Raji (cell line): Measurements from ENCODE around the gene ALKAL2.

ENCODE experiments used
- POLR2A ChIP-seq: IDR thresholded peaks from 2 replicates; pipeline ENCODE4 v1.6.1; 2011; ENCODE audit warnings: low read depth, low read length, control low read depth; ENCODE audit not compliant: insufficient read depth

Gene ALKAL2, protein sequence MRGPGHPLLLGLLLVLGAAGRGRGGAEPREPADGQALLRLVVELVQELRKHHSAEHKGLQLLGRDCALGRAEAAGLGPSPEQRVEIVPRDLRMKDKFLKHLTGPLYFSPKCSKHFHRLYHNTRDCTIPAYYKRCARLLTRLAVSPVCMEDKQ

DNA sequence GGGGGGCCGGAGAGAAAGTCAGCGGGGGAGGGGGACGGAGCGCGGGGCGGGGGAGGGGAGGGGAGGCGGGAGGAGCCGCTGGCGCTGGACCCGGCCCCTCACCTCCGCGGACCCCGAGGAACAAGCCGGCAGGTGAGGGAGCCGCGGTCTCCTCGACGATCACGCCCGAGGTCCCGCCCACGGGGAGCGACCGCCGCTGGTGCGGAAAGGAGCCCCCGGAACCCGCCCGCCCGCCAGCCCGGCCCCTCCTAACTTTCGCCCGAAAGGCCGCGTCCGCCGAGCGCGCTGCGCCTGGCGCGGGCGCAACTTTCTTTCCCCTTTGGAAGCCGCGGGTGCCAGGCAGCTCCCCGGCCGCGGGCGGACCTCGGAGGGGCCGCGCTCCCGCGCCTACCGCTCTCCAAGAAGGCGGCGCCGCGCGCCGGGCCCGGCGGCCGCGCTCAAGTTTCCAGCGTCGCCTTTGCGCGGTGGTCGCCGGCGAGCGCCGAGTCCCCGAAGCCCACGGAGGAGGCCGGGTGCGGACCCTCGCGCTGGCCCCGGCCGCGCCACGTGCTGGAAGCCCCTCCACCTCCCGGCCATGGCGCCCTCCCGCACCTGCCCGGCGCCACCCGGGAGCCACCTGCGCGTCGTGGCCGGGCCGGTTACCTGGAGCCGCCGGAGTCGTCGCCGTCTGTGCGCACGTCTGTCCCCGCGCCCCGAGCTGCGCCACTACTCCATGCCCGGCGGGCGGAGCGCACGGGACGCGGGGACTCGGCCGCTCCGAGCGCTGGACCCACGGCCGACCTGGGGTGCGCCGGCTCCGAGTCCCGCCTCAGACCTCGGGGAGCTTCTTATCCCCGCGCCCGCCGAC lies at the start of gene ALKAL2:
Gene ALKAL2, minus strand, starts transcription at position 181 of the 847 bp plus-strand sequence. CDS start 256 bp downstream, outside the sequence.
- no peak for TF ChIP-seq POLR2A

DNA sequence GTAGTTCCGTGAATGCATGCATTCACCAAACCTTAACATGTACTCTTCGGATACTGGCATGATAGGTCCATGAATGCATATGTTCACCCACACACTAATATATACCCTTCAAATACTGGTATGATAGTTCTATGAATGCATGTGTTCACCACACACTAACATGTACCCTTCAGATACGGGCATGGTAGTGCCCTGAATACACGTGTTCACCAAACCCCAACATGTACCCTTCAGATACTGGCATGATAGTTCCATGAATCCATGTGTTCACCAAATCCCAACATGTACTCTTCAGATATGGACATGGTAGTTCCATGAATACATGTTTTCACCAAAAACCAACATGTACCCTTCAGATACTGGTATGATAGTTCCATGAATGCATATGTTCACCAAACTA lies 48.5 kb upstream of the ALKAL2 start:
- no peak for TF ChIP-seq POLR2A

DNA sequence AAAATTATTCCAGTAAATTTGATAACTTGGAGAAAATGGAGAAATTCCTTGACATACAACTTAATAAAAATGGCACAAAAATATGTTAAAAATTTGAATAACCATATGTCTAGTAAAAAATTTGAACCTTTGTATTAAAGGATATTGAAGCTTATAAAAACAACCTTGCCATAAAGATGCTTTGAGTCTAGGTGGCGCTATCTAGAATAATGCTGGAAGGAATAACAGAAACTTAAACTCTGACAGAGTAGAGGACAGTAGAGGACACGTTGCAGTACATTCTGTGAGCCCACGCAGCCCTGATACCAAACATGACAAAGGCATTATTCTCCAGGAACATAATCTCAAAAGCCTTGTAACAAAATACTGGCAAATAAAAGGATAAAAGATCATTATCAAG lies 44.7 kb upstream of the ALKAL2 start:
- no peak for TF ChIP-seq POLR2A

DNA sequence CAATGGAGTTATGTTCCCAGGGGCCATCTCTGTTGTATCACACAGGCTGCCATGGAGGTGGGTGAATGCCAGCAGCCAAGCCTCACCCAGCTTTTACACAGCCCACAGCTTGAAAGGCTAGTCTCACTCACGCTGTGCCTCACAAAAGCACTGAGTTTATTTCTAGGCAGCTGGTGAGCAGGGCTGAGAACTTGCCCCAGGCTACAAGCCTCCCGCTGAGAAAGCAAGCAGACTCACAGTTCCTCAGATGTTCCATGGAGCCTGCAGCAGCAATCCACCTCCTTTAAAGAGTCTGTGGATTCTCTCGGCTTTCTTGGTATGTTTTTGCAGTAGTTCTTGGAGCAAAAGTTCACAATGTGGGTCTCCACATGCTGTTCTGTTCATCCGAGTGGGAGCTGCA lies 40.9 kb upstream of the ALKAL2 start:
- TF ChIP-seq POLR2A, result no peak

DNA sequence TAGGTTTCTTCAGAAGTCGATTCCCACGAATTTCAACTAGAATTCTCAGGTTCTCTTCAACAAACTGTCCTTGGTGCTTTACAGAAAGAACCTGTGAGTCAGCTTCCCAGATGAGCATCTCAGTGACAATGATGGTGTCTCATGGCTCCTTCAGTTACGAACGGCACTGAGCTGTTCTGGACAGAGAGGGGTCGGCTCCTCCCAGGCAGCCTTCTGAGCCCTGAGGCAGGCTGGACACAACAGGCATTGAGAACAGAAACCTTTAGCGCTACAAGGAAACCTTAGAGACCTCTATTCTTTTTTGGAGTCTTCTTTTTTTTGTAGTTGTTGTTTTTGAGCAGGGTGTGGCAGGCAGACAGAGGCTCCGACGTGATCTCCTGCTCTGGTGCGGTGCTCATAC lies 35.1 kb upstream of the ALKAL2 start:
- TF ChIP-seq POLR2A, result no peak

DNA sequence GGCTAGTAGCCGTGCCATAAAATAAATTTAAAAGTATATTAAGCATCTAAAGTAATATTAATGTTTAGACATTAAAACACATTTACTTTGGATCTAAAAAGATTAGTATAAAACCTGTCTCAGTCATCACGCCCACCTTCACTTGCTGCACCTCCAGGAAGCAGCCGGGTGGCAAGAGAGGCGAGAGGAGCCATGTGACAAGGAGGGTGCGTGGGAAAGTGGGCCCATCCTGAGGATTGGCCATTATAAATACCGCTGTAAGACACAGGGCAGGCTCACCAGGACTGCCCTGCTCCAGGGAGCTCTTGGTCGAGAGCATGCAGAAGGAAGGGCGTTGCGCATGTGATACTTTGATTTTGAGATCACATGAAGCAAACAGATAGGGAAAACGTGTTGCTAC lies 34.4 kb upstream of the ALKAL2 start:
- no peak for TF ChIP-seq POLR2A

DNA sequence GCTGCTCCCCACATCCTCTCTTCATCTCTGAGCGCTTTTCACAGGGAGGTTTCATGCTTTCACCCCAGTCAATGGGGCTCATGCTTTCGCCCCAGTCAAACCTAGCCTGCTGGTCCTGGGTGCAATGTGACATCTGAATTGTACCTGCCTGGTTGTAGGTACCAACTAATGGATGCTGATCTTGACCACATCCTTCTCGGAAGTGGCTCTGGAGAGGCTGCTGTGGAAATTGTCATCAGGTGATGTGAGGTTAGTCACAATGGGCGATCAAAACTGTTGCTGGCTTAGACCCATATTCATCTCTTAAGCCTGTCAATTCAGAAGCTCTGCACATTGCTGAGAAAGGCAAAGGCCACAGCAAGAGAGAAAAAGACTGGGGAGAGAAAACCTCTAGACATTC lies 32.7 kb upstream of the ALKAL2 start:
- no peak for TF ChIP-seq POLR2A

DNA sequence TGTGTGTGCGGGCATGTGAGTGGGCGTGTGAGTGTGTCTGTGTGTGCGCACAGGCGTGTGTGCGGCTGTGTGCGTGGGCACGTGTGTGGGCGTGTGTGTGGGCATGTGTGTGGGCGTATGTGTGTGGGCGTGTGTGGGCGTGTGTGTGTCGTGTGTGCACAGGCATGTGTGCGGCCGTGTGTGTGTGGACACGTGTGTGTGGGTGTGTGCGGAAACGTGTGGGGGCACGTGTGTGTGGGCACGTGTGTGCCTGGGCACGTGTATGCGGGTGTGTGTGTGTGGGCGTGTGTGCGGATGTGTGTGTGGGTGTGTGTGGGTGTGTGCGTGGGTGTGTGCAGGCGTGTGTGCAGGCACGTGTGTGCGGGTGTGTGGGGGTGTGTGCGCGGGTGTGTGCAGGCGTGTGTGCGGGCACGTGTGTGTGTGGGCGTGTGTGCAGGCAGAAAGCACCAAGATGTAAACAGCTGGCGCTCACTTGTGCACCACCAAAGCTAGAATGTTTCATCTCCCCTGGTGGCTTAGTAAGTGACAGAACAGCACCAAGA lies 31.2 kb upstream of the ALKAL2 start:
- no peak for TF ChIP-seq POLR2A

DNA sequence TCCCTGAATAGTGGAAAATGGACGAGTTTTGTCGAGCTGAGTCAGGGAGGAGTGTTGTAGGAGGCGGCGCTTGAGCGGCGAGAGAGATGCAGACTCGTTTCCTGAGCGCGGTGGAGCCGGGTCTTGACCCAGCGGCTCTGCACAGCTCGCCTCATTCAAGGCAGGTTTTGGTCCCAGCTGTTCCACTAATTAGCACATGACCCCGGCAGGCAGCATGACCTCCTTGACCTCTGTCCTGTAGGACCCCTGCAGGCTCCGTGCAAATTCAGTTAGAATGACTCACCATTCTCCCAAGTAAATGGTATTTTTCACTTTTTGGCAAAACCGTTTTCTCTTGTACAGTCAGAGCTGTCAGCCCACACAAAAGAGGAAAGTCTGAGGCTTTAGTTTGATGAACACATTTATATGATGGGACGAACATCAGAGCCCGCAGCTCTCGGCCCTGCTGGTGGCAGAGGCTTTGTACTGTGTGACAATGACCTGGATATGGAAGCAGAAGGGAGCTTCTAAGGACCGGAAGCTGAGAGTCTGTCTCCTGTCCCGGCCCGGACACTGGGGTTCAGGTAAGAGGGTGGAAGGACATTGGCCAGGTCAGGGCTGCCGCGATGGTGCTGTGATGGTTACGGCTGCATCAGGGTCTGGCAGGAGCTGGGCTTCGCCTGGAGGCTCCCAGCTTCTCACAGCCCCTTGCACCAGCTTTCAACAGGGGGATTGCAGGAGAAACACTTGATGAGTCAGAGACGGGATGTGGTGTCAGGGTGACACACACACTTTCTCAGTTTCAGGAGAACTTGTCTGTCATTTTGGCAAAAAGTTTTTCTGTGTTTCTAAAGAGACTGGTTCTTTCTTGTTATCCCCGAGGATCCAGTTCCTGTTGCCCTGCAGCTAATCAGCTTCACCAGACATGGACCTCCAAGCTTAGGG lies 29.9 kb upstream of the ALKAL2 start:
- no peak for TF ChIP-seq POLR2A

DNA sequence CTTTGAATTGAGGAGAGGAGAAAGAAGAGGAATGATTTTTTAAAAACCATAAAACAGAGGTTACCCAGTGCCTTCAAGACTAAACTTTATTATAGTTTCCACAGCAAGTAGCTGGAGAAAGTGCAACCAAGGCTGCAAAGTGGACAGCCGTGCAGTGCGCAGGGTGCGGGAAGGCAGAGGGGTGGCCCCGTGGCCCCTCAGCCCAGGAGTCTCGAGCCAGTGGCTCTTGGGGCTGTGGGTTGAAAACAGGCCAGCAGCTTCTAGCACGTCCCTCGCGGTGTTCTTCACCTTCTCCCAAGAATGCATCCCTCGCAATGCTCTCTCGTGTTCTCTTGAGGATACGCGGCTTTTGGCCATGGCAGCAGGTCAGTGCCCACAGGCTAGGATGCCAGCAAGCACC lies 28.5 kb upstream of the ALKAL2 start:
- no peak for TF ChIP-seq POLR2A

DNA sequence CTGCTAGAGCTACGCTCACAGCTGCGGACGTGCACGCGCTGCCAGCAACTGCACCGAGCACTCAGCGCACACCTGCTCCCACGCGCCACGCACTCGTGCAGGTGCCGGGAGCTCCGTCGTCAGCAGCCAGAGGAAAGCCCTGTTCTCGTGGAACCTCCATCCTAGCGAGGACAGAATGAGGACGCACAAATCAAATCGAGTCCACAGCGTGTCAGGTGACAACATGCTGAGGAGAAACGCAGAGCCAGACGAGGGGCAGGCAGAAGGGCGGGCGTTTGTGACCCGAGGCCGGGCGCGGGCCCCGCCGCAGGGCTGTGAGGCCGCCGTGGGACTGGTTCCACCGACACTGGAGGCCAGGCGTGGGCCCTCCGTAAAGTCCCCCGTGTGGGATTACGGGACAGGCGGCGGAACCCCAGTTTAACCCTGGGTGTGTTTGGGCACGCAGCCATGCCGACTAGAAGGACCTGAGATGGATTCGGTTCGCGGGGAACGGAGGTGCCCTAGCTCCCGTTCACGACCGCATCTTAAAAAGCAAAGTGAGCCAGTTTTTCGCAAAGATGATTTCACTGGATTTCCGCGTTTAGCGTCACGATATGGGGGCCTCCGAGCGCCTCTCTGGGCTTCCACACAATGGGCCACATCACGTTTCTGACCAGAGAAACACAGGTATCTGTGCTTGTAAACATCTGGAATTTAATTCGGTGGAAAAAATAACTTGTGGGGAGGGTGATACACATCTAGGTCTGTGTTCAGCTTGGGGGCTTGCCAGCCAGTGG lies 26.9 kb upstream of the ALKAL2 start:
- no peak for TF ChIP-seq POLR2A

DNA sequence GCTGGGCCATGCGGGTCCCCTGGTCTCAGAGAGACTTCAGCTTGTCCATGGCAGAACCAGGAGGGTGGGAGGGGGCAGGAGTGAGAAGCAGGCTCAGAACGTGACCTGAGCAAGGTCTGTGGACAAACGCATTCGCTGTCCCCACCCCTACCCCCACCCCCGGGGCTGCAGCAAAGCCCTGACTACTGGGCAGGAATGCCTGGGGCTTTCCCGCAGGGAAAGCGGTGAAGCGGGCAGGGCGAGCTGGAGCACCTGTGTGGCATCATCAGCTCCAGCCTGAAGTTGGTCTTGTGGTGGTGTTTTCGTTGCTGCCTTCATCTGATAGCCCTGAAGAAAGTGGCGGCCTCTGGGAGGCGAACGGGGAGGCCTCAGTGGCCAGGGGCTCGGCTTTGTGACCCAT lies 26.1 kb upstream of the ALKAL2 start:
- no peak for TF ChIP-seq POLR2A

DNA sequence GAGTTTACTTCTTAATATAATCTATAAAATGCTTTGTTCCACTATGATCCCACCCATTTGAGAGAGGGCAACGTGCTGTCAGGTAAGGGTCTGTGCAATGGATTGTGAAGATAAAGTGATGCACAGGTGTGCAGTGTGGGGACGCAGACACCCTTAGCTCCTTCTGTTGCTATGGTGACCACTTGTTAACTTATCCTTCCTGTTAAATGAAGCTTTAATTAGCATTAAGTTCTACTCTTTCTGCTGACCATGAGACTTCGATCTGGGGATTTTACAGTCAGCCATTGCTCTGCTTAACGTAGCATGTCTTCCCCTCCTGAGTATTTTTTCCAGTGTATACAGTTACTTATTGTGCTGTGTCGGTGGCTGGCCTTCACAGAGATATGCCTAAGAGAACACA lies 23.1 kb upstream of the ALKAL2 start:
- TF ChIP-seq POLR2A, result no peak

DNA sequence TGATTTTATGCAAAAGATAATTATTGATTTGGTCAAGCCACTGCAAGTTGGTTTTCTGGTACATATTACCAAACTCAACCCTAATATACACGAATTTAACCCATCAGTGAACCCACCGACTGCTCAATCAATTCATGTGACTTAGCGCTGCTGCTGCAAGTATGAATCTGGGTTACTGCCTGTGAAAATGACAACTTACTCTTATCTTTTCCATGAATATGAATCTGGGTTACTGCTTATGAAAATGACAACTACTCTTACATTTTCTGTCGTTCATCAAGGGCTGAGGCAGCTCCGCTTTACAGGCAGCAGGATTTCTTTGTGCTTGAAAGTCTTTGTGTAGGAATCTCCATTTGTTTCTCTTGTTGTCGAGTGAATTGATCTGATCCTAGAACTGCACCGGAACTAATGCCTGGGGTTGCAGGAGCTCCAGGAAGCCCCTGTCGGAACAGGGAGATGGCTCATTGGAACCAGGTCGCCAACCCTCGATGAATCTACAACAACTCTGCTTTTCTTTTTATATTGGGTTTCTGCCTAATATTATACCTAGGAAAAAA lies 22.1 kb upstream of the ALKAL2 start:
- no peak for TF ChIP-seq POLR2A
